Measurements from ENCODE around the gene PTPN20.

PTPN20 gene

DNA sequence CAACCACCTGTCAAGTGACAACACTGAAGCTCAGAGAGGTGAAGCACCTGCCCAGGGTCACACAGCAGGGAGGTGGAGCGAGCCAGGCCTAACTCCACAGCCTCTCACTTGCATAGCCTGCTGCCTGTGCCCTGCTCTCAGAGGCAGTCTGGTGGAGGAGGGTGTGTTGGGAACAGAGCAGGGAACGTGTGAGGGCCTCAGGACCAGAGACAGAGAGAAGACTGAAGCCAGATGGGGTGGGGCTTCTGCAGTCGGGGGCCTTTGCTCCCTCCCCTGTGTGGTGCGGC lies 114.0 kb downstream of the PTPN20 start:
- Histone ChIP-seq H3K27me3 (ENCODE audit: control insufficient read depth, insufficient read depth, low read length) (no peaks in the 10 kb centered on the region), H3K9me3 (ENCODE audit: control insufficient read depth, low read length) (no peaks in the 10 kb centered on the region), H3K4me2 (ENCODE audit: low read length) (no peak overlapping the region), H3K27ac (no peak overlapping the region), H3K36me3 (ENCODE audit: control insufficient read depth, insufficient read depth, low read length) (no peaks in the 10 kb centered on the region), H3K79me2 (no peaks in the 10 kb centered on the region), H3K4me3 (ENCODE audit: low read depth, low read length) (no peak overlapping the region), H3K4me1 (no peaks in the 10 kb centered on the region), H2AFZ (no peak overlapping the region), H3K9ac (no peak overlapping the region)
- TF ChIP-seq CTCF (IDR thresholded peaks at IDR 0.05): no peak

DNA sequence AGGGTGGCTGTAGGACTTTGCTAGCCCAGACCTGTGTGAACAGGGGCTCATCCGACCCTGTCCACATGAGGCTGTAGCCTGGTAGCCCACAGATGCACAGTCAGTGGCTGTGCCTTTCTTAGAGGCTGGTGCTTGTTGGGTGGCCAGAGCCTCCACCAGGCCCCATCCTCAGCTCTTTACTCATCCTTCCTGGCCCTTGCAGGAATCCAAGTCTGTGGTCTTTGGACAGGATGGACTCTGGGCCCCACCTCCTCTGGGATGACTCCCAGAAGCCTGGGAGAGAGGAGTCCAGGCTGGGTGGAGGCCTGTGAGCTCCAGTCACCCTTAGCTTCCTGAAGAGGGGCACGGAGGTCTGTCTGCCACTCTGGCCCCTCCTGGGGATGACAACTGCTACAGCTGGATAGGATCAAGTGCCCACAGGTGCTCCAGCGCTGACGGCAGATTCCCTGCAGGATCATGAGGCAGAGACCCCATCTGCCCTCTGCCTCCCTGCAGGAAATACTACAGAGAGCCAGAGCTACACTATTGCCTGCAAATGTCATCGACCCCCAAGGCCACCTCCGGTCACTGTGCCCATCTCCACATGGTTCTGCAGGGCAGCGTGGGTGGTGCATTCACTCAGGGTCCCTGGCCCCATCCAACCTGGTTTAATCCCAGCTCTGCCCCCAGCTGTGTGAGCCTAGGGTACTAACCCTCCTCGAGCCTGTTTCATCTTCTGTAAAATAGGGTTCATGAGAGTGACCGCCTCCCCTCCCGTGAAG lies 114.5 kb downstream of the PTPN20 start:
- H3K4me3 ChIP-seq (ENCODE audit: low read depth, low read length): no peak overlapping the region
- no peak overlapping the region for H3K9ac ChIP-seq
- H3K9me3 ChIP-seq (ENCODE audit: control insufficient read depth, low read length): no peaks in the 10 kb centered on the region
- H3K27me3 ChIP-seq (ENCODE audit: control insufficient read depth, insufficient read depth, low read length): no peaks in the 10 kb centered on the region
- no peak overlapping the region for H3K27ac ChIP-seq
- H3K79me2 ChIP-seq: no peaks in the 10 kb centered on the region
- no peak overlapping the region for H2AFZ ChIP-seq
- TF ChIP-seq CTCF (IDR thresholded peaks at IDR 0.05): no peak
- H3K36me3 ChIP-seq (ENCODE audit: control insufficient read depth, insufficient read depth, low read length): no peaks in the 10 kb centered on the region
- no peaks in the 10 kb centered on the region for H3K4me1 ChIP-seq
- no peak overlapping the region for H3K4me2 ChIP-seq (ENCODE audit: low read length)

DNA sequence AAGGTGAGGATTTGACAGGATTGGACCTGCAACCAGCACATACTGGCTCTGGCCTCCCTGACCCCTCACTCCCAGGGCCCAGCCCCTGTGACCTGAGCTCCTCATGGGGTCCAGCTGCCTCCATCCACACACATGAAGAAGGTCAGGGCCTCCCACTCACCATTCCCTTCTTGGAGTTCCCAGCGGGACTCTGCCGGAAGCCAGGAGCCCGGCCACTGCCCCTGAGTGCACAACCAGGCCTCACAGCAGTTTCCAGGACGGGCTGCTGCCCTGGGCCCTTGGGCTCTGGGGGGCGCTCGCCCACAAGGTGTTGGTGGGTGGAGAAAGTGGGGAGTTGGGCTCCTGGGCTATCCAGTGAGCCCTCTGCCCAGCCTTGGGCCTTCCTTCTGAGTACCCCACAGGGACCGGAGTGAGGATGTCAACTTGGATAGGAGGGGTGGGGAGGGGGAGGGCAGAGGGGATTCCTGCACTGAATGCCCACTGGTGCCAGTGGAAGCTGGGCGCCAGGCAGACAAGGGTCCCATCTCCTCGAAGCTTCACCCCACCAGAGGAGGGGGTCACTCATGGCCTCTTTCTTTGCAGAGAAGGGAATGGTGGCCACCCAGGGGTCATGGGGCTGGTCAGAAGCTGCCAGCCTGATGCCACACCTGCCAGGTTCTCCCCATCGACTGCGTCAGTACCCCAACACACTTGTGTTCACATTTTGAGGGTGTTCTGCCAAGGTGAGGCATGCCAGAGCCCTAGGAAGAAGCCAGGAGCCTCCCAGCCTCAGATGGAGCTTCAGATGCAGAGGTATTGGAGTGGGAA lies 115.3 kb downstream of the PTPN20 start:
- Histone ChIP-seq H3K4me2 (ENCODE audit: low read length) (no peak overlapping the region), H2AFZ (no peak overlapping the region), H3K4me3 (ENCODE audit: low read depth, low read length) (no peak overlapping the region), H3K9me3 (ENCODE audit: control insufficient read depth, low read length) (no peaks in the 10 kb centered on the region), H3K79me2 (no peaks in the 10 kb centered on the region), H3K9ac (no peak overlapping the region), H3K36me3 (ENCODE audit: control insufficient read depth, insufficient read depth, low read length) (no peaks in the 10 kb centered on the region), H3K4me1 (no peaks in the 10 kb centered on the region), H3K27me3 (ENCODE audit: control insufficient read depth, insufficient read depth, low read length) (no peaks in the 10 kb centered on the region), H3K27ac (no peak overlapping the region)
- TF ChIP-seq CTCF (IDR thresholded peaks at IDR 0.05): no peak

- Histone ChIP-seq H3K27ac (no peak overlapping the region), H3K9ac (no peak overlapping the region), H3K4me1 (no peaks in the 10 kb centered on the region), H3K4me2 (ENCODE audit: low read length) (no peak overlapping the region), H3K36me3 (ENCODE audit: control insufficient read depth, insufficient read depth, low read length) (no peaks in the 10 kb centered on the region), H3K79me2 (no peaks in the 10 kb centered on the region), H3K4me3 (ENCODE audit: low read depth, low read length) (no peak overlapping the region), H3K27me3 (ENCODE audit: control insufficient read depth, insufficient read depth, low read length) (no peaks in the 10 kb centered on the region), H2AFZ (no peak overlapping the region), H3K9me3 (ENCODE audit: control insufficient read depth, low read length) (no peaks in the 10 kb centered on the region)
- no peak for TF ChIP-seq CTCF (IDR thresholded peaks at IDR 0.05)
These were observed 116.0 kb downstream of the PTPN20 start for GRCh38 chr10:47027108-47027783.

All from parathyroid adenoma (tissue), 2 donors.